NT2/D1 (cell line): ENCODE data around the gene LCOR.

Source experiments
- SUZ12 ChIP-seq: IDR thresholded peaks from 2 replicates; pipeline ENCODE4 v1.6.1; 2011; ENCODE audit not compliant: insufficient read length, insufficient read depth; ENCODE audit errors: extremely low read depth
- YY1 ChIP-seq: IDR thresholded peaks from 2 replicates; pipeline ENCODE4 v1.6.1; 2011; ENCODE audit not compliant: insufficient read length, insufficient read depth
- ZNF274 ChIP-seq: IDR thresholded peaks from 2 replicates; pipeline ENCODE4 v1.6.1; 2011; ENCODE audit warnings: mild to moderate bottlenecking, low read depth, low read length

DNA sequence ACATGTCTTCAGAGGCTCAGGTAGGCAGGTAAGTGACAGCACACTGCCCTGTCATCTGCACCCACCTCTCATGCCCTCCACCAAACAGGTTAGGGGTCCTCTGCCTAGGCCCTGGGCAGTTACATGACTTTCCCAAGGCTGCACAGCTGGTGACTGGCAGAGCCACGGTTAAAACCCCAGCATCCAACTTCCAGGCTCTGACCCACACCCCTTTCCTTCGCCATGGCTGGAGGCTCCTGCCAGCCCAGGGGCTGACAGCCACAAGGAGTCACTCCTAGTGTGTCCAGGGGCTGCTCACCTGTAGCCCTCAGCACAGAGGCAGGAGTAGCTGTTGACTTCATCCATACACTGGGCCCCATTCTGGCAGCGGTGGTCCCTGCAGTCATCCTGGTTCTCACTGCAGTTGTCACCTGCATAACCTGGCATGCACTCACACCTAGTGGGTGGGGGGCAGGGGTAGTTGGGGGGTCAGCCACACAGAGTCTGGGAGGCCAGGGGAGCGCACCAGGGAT, 178.7 kb downstream of the LCOR start:
- TF ChIP-seq SUZ12 (no peak), YY1 (no peak), ZNF274 (no peak)
